IMR-90 (cell line): ENCODE results near the gene MAGI3. TPM values are rescaled to one million over a fixed set of nuclear protein-coding genes. Genes with fewer than 3 reads are reported as not detected.

Experiments
- ATAC-seq: fragments of 200-7000 bp; cut with Tn5 transposase; 2 replicates; pipeline ENCODE4 v1.9.1; 2020; ENCODE audit warnings: low read depth, mild to moderate bottlenecking, moderate library complexity
- BruUV-seq: library from RNA; stranded (reverse); fragments of 400-500 nt; replicated peaks from 2 replicates; lab custom pipeline; 2021; lab: Mats Ljungman, UMichigan
- CTCF ChIA-PET: fragments of 300-600 bp; formaldehyde crosslinking; extraction: SDS; loops from one replicate; lab custom pipeline; 2021; ENCODE audit warnings: antibody characterized with exemption; lab: Yijun Ruan, JAX
- POLR2A ChIA-PET: fragments of 300-600 bp; sonication (Branson Sonifier 250); formaldehyde crosslinking; loops from one replicate; lab custom pipeline; 2022; ENCODE audit warnings: antibody characterized with exemption; ENCODE audit not compliant: unreplicated experiment; lab: Charles Lee
- DNase-seq: peaks from one replicate; pipeline ENCODE4 v3.0.0; 2013
- H2AFZ ChIP-seq: replicated peaks from 2 replicates; pipeline ENCODE3; 2013; ENCODE audit warnings: low read length, mild to moderate bottlenecking; ENCODE audit not compliant: poor library complexity
- H2AK5ac ChIP-seq: 2 replicates; pipeline ENCODE4 v1.6.1; 2013; ENCODE audit warnings: low read depth, low read length, inconsistent platforms
- H2AK9ac ChIP-seq: replicated peaks from 2 replicates; pipeline ENCODE3; 2013; ENCODE audit warnings: mild to moderate bottlenecking, low read depth, low read length, moderate library complexity; ENCODE audit not compliant: poor library complexity
- H2BK120ac ChIP-seq: 2 replicates; pipeline ENCODE4 v1.6.1; 2013; ENCODE audit warnings: low read depth, low read length, inconsistent platforms
- H2BK15ac ChIP-seq: 3 replicates; pipeline ENCODE4 v1.6.1; 2013; ENCODE audit warnings: low read depth, low read length, inconsistent platforms
- H2BK20ac ChIP-seq: 2 replicates; pipeline ENCODE4 v1.6.1; 2013; ENCODE audit warnings: low read depth, mild to moderate bottlenecking, inconsistent platforms, low read length, moderate library complexity
- H2BK5ac ChIP-seq: 2 replicates; pipeline ENCODE4 v1.6.1; 2013; ENCODE audit warnings: mild to moderate bottlenecking, low read depth, low read length, inconsistent platforms; ENCODE audit not compliant: poor library complexity, severe bottlenecking
- H3K14ac ChIP-seq: replicated peaks from 2 replicates; pipeline ENCODE4 v1.6.1; 2013; ENCODE audit warnings: low read depth, low read length, inconsistent platforms
- H3K18ac ChIP-seq: 2 replicates; pipeline ENCODE4 v1.6.1; 2013; ENCODE audit warnings: low read depth, low read length, control low read depth
- H3K23ac ChIP-seq: 2 replicates; pipeline ENCODE4 v1.6.1; 2013; ENCODE audit warnings: low read depth, low read length, inconsistent platforms
- H3K27ac ChIP-seq: 2 replicates; pipeline ENCODE4 v1.5.1; 2013; ENCODE audit warnings: mild to moderate bottlenecking, control low read depth, low read length; ENCODE audit not compliant: insufficient read depth
- H3K27me3 ChIP-seq: 2 replicates; pipeline ENCODE4 v1.6.1; 2013; ENCODE audit warnings: low read length; ENCODE audit not compliant: control insufficient read depth, insufficient read depth
- H3K36me3 ChIP-seq: 2 replicates; pipeline ENCODE4 v1.6.1; 2013; ENCODE audit warnings: low read length, mixed read lengths; ENCODE audit not compliant: control insufficient read depth, insufficient read depth
- H3K4ac ChIP-seq: 2 replicates; pipeline ENCODE4 v1.6.1; 2013; ENCODE audit warnings: low read depth, low read length, inconsistent platforms
- H3K4me1 ChIP-seq: 2 replicates; pipeline ENCODE4 v1.6.1; 2013; ENCODE audit warnings: low read length, mixed read lengths; ENCODE audit not compliant: control insufficient read depth, insufficient read depth
- H3K4me2 ChIP-seq: 2 replicates; pipeline ENCODE4 v1.6.1; 2013; ENCODE audit warnings: low read depth, mild to moderate bottlenecking, control low read depth, low read length, moderate library complexity
- H3K4me3 ChIP-seq: 2 replicates; pipeline ENCODE4 v1.5.1; 2013; ENCODE audit warnings: low read depth, mild to moderate bottlenecking, control low read depth, low read length, moderate library complexity; ENCODE audit not compliant: insufficient read depth
- H3K56ac ChIP-seq: 2 replicates; pipeline ENCODE4 v1.6.1; 2013; ENCODE audit warnings: low read length, inconsistent platforms; ENCODE audit not compliant: insufficient read depth; ENCODE audit errors: extremely low read depth
- H3K79me1 ChIP-seq, 2 experiments: 2 replicates each; pipeline ENCODE4 v1.6.1; 2013; ENCODE audit warnings: low read length in 2 of 2, inconsistent platforms in 1 of 2, low read depth in 1 of 2
- H3K9ac ChIP-seq: 2 replicates; pipeline ENCODE4 v1.6.1; 2013; ENCODE audit warnings: low read depth, low read length, control low read depth
- H3K9me1 ChIP-seq: 2 replicates; pipeline ENCODE4 v1.6.1; 2013; ENCODE audit warnings: low read length, inconsistent platforms; ENCODE audit not compliant: insufficient read depth
- H3K9me3 ChIP-seq: 2 replicates; pipeline ENCODE4 v1.6.1; 2013; ENCODE audit warnings: low read length; ENCODE audit not compliant: control insufficient read depth, insufficient read depth
- H4K20me1 ChIP-seq: 2 replicates; pipeline ENCODE4 v1.6.1; 2013; ENCODE audit warnings: low read length, inconsistent platforms; ENCODE audit not compliant: insufficient read depth
- H4K5ac ChIP-seq: 2 replicates; pipeline ENCODE4 v1.6.1; 2013; ENCODE audit warnings: mild to moderate bottlenecking, low read depth, low read length, control low read depth
- H4K8ac ChIP-seq, 2 experiments: 2 replicates each; pipeline ENCODE4 v1.6.1; 2013; ENCODE audit warnings: low read depth in 2 of 2, low read length in 2 of 2, control low read depth in 1 of 2, inconsistent platforms in 1 of 2
- H4K91ac ChIP-seq: 2 replicates; pipeline ENCODE4 v1.6.1; 2013; ENCODE audit warnings: low read depth, low read length, inconsistent platforms; ENCODE audit not compliant: insufficient read depth
- BHLHE40 ChIP-seq: fragments of 150-350 bp; IDR thresholded peaks from 2 replicates; pipeline ENCODE4 v1.6.1; 2016; ENCODE audit warnings: mild to moderate bottlenecking, low read depth, low read length
- CEBPB ChIP-seq: IDR thresholded peaks from 2 replicates; pipeline ENCODE4 v1.6.1; 2012; ENCODE audit warnings: low read depth, low read length, improper control_type of control experiment
- CHD1 ChIP-seq: IDR thresholded peaks from 2 replicates; pipeline ENCODE4 v1.6.1; 2012; ENCODE audit warnings: low read depth, low read length, improper control_type of control experiment
- MAFK ChIP-seq: IDR thresholded peaks from 2 replicates; pipeline ENCODE4 v1.6.1; 2012; ENCODE audit warnings: low read depth, low read length, improper control_type of control experiment
- NFE2L2 ChIP-seq: fragments of 150-350 bp; IDR thresholded peaks from 2 replicates; pipeline ENCODE4 v1.6.1; 2016; ENCODE audit warnings: low read depth, mild to moderate bottlenecking, low read length
- POLR2A ChIP-seq: IDR thresholded peaks from 2 replicates; pipeline ENCODE4 v1.6.1; 2012; ENCODE audit warnings: mild to moderate bottlenecking, low read depth, low read length
- RAD21 ChIP-seq: IDR thresholded peaks from 2 replicates; pipeline ENCODE4 v1.6.1; 2012; ENCODE audit warnings: low read length, improper control_type of control experiment
- RCOR1 ChIP-seq: IDR thresholded peaks from 2 replicates; pipeline ENCODE4 v1.6.1; 2012; ENCODE audit warnings: mild to moderate bottlenecking, low read length, improper control_type of control experiment; ENCODE audit not compliant: insufficient replicate concordance
- SMC3 ChIP-seq: fragments of 150-350 bp; IDR thresholded peaks from 2 replicates; pipeline ENCODE4 v1.6.1; 2016; ENCODE audit warnings: low read depth, mild to moderate bottlenecking, antibody characterized with exemption, low read length, moderate library complexity
- WGBS, 2 experiments: methylation state at CpG; one replicate each; pipeline versions ENCODE4 v1.1.5 to v1.1.7; 2013; ENCODE audit warnings: missing lambda C conversion rate in 2 of 2; ENCODE audit not compliant: insufficient read length in 1 of 2; ENCODE audit errors: extremely low coverage in 2 of 2; 5-methylcytosine and 5-hydroxymethylcytosine counted together
- dilution Hi-C: fragments of 300-500 bp; cut with HindIII; formaldehyde crosslinking; loops from one replicate; pipeline ENCODE4 v1.14.3; 2018; ENCODE audit warnings: low sequenced_read_pairs; ENCODE audit not compliant: unreplicated experiment
- in situ Hi-C: fragments of 300-500 bp; cut with MboI; formaldehyde crosslinking; loops from 3 replicates; pipeline ENCODE4 v1.14.3; 2019; ENCODE audit warnings: low sequenced_read_pairs, inconsistent platforms, mixed read lengths
- intact Hi-C: fragments of 100-400 bp; cut with micrococcal nuclease; formaldehyde crosslinking; loops from 2 replicates; pipeline ENCODE4 v1.10.0; 2022
- polyA plus RNA-seq, 3 experiments: library from polyadenylated mRNA; depleted of rRNA; stranded (reverse); fragments of >200 nt; gene quantifications; 2 replicates each; pipeline ENCODE4 v1.2.3, GENCODE V29; 2012; ENCODE audit warnings: low replicate concordance in 1 of 3
- total RNA-seq: library from RNA; depleted of rRNA; stranded (reverse); fragments of >200 nt; gene quantifications from 2 replicates; pipeline ENCODE4 v1.2.3, GENCODE V29; 2012
- TF ChIP-seq, protein P1 (sequence below): conservative IDR thresholded peaks from 2 replicates; pipeline ENCODE4 v1.5.1; 2012; ENCODE audit warnings: mild to moderate bottlenecking, low read depth, low read length, improper control_type of control experiment

The MAGI3 gene
- total and polyA plus RNA-seq, 2 of the 4 experiments (the other 2 are of a cell fraction) = 2.5 to 8.8 TPM

DNA sequence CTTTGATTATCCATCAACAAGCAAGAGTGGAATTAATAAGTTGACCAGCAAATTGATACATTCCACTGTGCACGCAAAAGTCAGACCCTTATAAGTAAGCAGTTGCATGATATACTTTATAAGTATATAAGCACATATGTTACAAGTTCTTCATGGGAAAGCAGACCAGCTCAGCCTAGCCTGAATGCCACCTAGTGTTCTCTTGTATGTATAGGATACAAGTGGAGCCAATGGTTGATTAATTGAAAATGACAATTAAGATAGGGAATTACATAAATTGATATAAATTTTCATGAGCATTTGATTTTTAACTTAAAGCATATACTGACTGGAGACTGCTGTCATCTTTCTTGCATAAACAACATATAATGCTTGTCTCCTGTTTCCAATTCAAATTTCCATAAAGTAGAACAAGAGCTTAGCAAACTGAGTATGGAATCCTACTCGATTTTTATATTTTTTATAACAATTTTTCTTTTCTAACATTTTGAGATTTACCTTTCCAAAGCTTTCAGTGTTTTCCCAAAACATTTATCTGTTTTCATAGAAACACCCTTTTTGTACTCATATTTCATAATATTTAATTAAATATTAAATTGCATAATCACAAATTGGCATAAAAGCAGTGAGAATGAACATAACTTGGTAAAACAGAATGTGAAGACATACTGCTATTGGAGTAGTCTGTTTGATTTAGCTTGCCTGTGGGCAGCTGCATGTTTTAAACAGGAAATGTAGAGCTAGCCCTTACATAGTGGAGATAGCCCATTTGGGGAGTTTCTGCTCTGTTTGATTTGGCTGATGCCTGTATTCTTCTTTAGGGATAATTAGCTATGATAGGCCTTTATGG, 62.8 kb downstream of the MAGI3 start:
- Histone ChIP-seq H4K20me1 (no peaks in the 10 kb centered on the region), H4K8ac (no peak overlapping the region), H3K18ac (no peak overlapping the region), H2AK9ac (no peak overlapping the region), H3K56ac (no peak overlapping the region), H3K4me3 (no peak overlapping the region), H3K4ac (no peak overlapping the region), H3K27ac (no peak overlapping the region), H3K4me1 (peaks cover 2% of the 10 kb centered on the region), H3K36me3 (no peaks in the 10 kb centered on the region), H4K91ac (no peak overlapping the region), H3K27me3 (no peaks in the 10 kb centered on the region), H2BK5ac (no peak overlapping the region), H3K9ac (no peak overlapping the region), H3K9me3 (peaks cover 2% of the 10 kb centered on the region; the same call in 1 of the 2 replicates), H2AFZ (no peak overlapping the region), H2BK20ac (no peak overlapping the region), H2BK120ac (no peak overlapping the region), H3K79me1 (peaks cover 9 to 11% of the 10 kb centered on the region in 2 experiments), H2AK5ac (no peak overlapping the region), H4K5ac (no peak overlapping the region), H3K14ac (no peak overlapping the region), H3K23ac (no peak overlapping the region), H3K9me1 (no peaks in the 10 kb centered on the region), H2BK15ac (no peak overlapping the region), H3K4me2 (no peak overlapping the region)
- peak; percentile 60 for ATAC-seq
- DNase-seq = peak; percentile 66
- CTCF ChIA-PET = interaction anchor here (0.6 to 1.4 kb wide), 3 partner anchors 10 to 892 kb away, joined by 3 read pairs; no protein-coding TSS in a partner anchor
- intact Hi-C loops = loop anchor here (1.0 to 10.0 kb wide), 3 partner anchors 61 to 313 kb away; partner anchors contain the start of gene MAGI3
- WGBS, 2 experiments = 100% methylated on average over 1 of the region's 2 CpGs; no CpG with 5 or more reads in 1 of the 2 experiments
- TF ChIP-seq RCOR1 (no peak), POLR2A (no peak), NFE2L2 (no peak), SMC3 (peak; percentile 63), CHD1 (no peak), CEBPB (no peak), BHLHE40 (no peak), MAFK (no peak), RAD21 (peak; percentile 55)
- TF ChIP-seq, protein P1, sequence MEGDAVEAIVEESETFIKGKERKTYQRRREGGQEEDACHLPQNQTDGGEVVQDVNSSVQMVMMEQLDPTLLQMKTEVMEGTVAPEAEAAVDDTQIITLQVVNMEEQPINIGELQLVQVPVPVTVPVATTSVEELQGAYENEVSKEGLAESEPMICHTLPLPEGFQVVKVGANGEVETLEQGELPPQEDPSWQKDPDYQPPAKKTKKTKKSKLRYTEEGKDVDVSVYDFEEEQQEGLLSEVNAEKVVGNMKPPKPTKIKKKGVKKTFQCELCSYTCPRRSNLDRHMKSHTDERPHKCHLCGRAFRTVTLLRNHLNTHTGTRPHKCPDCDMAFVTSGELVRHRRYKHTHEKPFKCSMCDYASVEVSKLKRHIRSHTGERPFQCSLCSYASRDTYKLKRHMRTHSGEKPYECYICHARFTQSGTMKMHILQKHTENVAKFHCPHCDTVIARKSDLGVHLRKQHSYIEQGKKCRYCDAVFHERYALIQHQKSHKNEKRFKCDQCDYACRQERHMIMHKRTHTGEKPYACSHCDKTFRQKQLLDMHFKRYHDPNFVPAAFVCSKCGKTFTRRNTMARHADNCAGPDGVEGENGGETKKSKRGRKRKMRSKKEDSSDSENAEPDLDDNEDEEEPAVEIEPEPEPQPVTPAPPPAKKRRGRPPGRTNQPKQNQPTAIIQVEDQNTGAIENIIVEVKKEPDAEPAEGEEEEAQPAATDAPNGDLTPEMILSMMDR = peak; percentile 55
- dilution Hi-C loops = no loop called here
- in situ Hi-C loops = no loop called here
- POLR2A ChIA-PET = no interaction called here
- no TSS peak for BruUV-seq
